HepG2 (cell line): ENCODE measurements around the gene GTF2H3. TPM values are rescaled to one million over a fixed set of nuclear protein-coding genes. Genes with fewer than 3 reads are reported as not detected.

Source experiments
- HNRNPLL ChIP-seq: fragments of 200-400 bp; formaldehyde crosslinking; IDR thresholded peaks from 2 replicates; pipeline ENCODE4 v1.6.1; 2017; ENCODE audit warnings: mild to moderate bottlenecking, low read depth, low read length; ENCODE audit not compliant: poor library complexity, severe bottlenecking
- MIER3 ChIP-seq: IDR thresholded peaks from 2 replicates; pipeline ENCODE4 v1.6.1; 2016; ENCODE audit warnings: missing compliant biosample characterization, borderline replicate concordance
- POLR2AphosphoS5 ChIP-seq: IDR thresholded peaks from 2 replicates; pipeline ENCODE4 v1.6.1; 2012; ENCODE audit warnings: low read depth, low read length
- POLR2G ChIP-seq: fragments of 200-400 bp; formaldehyde crosslinking; IDR thresholded peaks from 2 replicates; pipeline ENCODE4 v1.6.1; 2018; ENCODE audit warnings: mild to moderate bottlenecking, low read depth, low read length, moderate library complexity
- RBM22 ChIP-seq: fragments of 200-400 bp; formaldehyde crosslinking; optimal IDR thresholded peaks from 2 replicates; pipeline ENCODE3; 2017; ENCODE audit warnings: mild to moderate bottlenecking, low read length, moderate library complexity
- REPIN1 ChIP-seq: sonication (generic); formaldehyde crosslinking; IDR thresholded peaks from 2 replicates; pipeline ENCODE4 v1.8.0; 2022; ENCODE audit warnings: missing genetic modification reagents, low read depth, mild to moderate bottlenecking, borderline replicate concordance
- SNAPC2 ChIP-seq: sonication (generic); formaldehyde crosslinking; IDR thresholded peaks from 2 replicates; pipeline ENCODE4 v1.8.1; 2022; ENCODE audit warnings: mild to moderate bottlenecking, missing genetic modification reagents
- ZNF383 ChIP-seq: sonication (generic); formaldehyde crosslinking; IDR thresholded peaks from 2 replicates; pipeline ENCODE4 v1.4.0; 2020; ENCODE audit warnings: missing genetic modification reagents, mild to moderate bottlenecking, borderline replicate concordance
- ZNF550 ChIP-seq: sonication (generic); formaldehyde crosslinking; IDR thresholded peaks from 2 replicates; pipeline ENCODE4 v1.4.0; 2020; ENCODE audit warnings: mild to moderate bottlenecking, missing genetic modification reagents, borderline replicate concordance
- ZNF891 ChIP-seq: sonication (generic); formaldehyde crosslinking; IDR thresholded peaks from 2 replicates; pipeline ENCODE4 v1.5.0; 2020; ENCODE audit warnings: mild to moderate bottlenecking, missing genetic modification reagents
- polyA plus RNA-seq, 8 experiments: library from polyadenylated mRNA; depleted of rRNA in 3 of 8; stranded (reverse) in 7 of 8; unstranded in 1 of 8; fragments of >200 nt; fragmentation: Illumina TruSeq in 4 of 8; extraction: Trizol in 4 of 8; gene quantifications; 2 replicates each; pipeline versions ENCODE4 v1.2.1 to v1.2.3, GENCODE V29; 2011 to 2016; ENCODE audit warnings: low read depth in 4 of 8, missing spikeins in 1 of 8, mixed read lengths in 1 of 8; ENCODE audit not compliant: insufficient read depth in 1 of 8
- total RNA-seq, 5 experiments: library from RNA; depleted of rRNA; stranded (reverse); fragments of >200 nt; fragmentation: Illumina TruSeq; extraction: Trizol; gene quantifications; 2 replicates each; pipeline ENCODE4 v1.2.3, GENCODE V29; 2016; ENCODE audit warnings: low read depth in 1 of 5
- TF ChIP-seq, protein P1 (sequence below): sonication (generic); formaldehyde crosslinking; IDR thresholded peaks from 2 replicates; pipeline ENCODE4 v1.4.0; 2020; ENCODE audit warnings: missing genetic modification reagents
- TF ChIP-seq, protein P2 (sequence below): sonication (generic); formaldehyde crosslinking; IDR thresholded peaks from 2 replicates; pipeline ENCODE4 v1.4.0; 2020; ENCODE audit warnings: missing genetic modification reagents
- TF ChIP-seq, protein P3 (sequence below): sonication (generic); formaldehyde crosslinking; IDR thresholded peaks from 2 replicates; pipeline ENCODE4 v1.4.0; 2020; ENCODE audit warnings: missing genetic modification reagents
- TF ChIP-seq, protein P4 (sequence below): sonication (generic); formaldehyde crosslinking; IDR thresholded peaks from 2 replicates; pipeline ENCODE4 v1.4.0; 2020; ENCODE audit warnings: missing genetic modification reagents, mild to moderate bottlenecking, borderline replicate concordance
- TF ChIP-seq, protein P5 (sequence below): IDR thresholded peaks from 2 replicates; pipeline ENCODE4 v1.6.1; 2012; ENCODE audit warnings: low read length, improper control_type of control experiment

GTF2H3 gene
- total and polyA plus RNA-seq, 2 of the 13 experiments (the other 11 are each of a cell fraction or from before 2014, with no cell fraction given): 35.8 to 58.8 TPM

DNA sequence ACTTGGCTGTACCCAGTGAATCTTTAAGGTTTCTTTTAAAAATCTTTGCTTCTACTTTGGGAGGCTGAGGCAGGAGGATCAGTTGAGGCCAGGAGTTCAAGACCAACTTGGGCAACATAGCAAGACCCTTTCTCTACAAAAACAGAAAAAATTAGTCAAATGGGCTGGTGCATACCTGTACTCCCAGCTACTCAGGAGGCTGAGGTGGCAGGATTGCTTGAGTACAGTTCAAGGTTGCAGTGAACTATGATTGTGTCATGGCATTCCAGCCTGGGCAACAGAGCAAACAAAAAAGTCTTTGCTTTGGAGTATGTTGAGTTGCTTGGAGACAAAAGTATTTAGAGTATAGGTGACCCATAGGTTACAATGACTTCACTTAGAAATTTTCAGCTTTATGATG, 37.9 kb upstream of the GTF2H3 start (continued):
- no peak for TF ChIP-seq SNAPC2 (CRISPR knock-in tag)
- TF ChIP-seq, protein P1, sequence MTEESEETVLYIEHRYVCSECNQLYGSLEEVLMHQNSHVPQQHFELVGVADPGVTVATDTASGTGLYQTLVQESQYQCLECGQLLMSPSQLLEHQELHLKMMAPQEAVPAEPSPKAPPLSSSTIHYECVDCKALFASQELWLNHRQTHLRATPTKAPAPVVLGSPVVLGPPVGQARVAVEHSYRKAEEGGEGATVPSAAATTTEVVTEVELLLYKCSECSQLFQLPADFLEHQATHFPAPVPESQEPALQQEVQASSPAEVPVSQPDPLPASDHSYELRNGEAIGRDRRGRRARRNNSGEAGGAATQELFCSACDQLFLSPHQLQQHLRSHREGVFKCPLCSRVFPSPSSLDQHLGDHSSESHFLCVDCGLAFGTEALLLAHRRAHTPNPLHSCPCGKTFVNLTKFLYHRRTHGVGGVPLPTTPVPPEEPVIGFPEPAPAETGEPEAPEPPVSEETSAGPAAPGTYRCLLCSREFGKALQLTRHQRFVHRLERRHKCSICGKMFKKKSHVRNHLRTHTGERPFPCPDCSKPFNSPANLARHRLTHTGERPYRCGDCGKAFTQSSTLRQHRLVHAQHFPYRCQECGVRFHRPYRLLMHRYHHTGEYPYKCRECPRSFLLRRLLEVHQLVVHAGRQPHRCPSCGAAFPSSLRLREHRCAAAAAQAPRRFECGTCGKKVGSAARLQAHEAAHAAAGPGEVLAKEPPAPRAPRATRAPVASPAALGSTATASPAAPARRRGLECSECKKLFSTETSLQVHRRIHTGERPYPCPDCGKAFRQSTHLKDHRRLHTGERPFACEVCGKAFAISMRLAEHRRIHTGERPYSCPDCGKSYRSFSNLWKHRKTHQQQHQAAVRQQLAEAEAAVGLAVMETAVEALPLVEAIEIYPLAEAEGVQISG (CRISPR knock-in tag): no peak
- TF ChIP-seq, protein P2, sequence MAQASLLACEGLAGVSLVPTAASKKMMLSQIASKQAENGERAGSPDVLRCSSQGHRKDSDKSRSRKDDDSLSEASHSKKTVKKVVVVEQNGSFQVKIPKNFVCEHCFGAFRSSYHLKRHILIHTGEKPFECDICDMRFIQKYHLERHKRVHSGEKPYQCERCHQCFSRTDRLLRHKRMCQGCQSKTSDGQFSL: no peak
- no peak for TF ChIP-seq HNRNPLL
- TF ChIP-seq ZNF891: no peak
- TF ChIP-seq ZNF383: no peak
- TF ChIP-seq MIER3 (CRISPR knock-in tag): no peak; the same call in 1 of the 2 replicates
- no peak for TF ChIP-seq POLR2AphosphoS5
- TF ChIP-seq, protein P3, sequence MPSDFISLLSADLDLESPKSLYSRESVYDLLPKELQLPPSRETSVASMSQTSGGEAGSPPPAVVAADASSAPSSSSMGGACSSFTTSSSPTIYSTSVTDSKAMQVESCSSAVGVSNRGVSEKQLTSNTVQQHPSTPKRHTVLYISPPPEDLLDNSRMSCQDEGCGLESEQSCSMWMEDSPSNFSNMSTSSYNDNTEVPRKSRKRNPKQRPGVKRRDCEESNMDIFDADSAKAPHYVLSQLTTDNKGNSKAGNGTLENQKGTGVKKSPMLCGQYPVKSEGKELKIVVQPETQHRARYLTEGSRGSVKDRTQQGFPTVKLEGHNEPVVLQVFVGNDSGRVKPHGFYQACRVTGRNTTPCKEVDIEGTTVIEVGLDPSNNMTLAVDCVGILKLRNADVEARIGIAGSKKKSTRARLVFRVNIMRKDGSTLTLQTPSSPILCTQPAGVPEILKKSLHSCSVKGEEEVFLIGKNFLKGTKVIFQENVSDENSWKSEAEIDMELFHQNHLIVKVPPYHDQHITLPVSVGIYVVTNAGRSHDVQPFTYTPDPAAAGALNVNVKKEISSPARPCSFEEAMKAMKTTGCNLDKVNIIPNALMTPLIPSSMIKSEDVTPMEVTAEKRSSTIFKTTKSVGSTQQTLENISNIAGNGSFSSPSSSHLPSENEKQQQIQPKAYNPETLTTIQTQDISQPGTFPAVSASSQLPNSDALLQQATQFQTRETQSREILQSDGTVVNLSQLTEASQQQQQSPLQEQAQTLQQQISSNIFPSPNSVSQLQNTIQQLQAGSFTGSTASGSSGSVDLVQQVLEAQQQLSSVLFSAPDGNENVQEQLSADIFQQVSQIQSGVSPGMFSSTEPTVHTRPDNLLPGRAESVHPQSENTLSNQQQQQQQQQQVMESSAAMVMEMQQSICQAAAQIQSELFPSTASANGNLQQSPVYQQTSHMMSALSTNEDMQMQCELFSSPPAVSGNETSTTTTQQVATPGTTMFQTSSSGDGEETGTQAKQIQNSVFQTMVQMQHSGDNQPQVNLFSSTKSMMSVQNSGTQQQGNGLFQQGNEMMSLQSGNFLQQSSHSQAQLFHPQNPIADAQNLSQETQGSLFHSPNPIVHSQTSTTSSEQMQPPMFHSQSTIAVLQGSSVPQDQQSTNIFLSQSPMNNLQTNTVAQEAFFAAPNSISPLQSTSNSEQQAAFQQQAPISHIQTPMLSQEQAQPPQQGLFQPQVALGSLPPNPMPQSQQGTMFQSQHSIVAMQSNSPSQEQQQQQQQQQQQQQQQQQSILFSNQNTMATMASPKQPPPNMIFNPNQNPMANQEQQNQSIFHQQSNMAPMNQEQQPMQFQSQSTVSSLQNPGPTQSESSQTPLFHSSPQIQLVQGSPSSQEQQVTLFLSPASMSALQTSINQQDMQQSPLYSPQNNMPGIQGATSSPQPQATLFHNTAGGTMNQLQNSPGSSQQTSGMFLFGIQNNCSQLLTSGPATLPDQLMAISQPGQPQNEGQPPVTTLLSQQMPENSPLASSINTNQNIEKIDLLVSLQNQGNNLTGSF: no peak
- TF ChIP-seq REPIN1: peak; percentile 53; the same call in 1 of the 2 replicates
- no peak for TF ChIP-seq POLR2G
- TF ChIP-seq RBM22: no peak
- TF ChIP-seq, protein P4, sequence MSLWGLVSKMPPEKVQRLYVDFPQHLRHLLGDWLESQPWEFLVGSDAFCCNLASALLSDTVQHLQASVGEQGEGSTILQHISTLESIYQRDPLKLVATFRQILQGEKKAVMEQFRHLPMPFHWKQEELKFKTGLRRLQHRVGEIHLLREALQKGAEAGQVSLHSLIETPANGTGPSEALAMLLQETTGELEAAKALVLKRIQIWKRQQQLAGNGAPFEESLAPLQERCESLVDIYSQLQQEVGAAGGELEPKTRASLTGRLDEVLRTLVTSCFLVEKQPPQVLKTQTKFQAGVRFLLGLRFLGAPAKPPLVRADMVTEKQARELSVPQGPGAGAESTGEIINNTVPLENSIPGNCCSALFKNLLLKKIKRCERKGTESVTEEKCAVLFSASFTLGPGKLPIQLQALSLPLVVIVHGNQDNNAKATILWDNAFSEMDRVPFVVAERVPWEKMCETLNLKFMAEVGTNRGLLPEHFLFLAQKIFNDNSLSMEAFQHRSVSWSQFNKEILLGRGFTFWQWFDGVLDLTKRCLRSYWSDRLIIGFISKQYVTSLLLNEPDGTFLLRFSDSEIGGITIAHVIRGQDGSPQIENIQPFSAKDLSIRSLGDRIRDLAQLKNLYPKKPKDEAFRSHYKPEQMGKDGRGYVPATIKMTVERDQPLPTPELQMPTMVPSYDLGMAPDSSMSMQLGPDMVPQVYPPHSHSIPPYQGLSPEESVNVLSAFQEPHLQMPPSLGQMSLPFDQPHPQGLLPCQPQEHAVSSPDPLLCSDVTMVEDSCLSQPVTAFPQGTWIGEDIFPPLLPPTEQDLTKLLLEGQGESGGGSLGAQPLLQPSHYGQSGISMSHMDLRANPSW (CRISPR knock-in tag): no peak
- TF ChIP-seq ZNF550 (CRISPR knock-in tag): no peak
- TF ChIP-seq, protein P5, sequence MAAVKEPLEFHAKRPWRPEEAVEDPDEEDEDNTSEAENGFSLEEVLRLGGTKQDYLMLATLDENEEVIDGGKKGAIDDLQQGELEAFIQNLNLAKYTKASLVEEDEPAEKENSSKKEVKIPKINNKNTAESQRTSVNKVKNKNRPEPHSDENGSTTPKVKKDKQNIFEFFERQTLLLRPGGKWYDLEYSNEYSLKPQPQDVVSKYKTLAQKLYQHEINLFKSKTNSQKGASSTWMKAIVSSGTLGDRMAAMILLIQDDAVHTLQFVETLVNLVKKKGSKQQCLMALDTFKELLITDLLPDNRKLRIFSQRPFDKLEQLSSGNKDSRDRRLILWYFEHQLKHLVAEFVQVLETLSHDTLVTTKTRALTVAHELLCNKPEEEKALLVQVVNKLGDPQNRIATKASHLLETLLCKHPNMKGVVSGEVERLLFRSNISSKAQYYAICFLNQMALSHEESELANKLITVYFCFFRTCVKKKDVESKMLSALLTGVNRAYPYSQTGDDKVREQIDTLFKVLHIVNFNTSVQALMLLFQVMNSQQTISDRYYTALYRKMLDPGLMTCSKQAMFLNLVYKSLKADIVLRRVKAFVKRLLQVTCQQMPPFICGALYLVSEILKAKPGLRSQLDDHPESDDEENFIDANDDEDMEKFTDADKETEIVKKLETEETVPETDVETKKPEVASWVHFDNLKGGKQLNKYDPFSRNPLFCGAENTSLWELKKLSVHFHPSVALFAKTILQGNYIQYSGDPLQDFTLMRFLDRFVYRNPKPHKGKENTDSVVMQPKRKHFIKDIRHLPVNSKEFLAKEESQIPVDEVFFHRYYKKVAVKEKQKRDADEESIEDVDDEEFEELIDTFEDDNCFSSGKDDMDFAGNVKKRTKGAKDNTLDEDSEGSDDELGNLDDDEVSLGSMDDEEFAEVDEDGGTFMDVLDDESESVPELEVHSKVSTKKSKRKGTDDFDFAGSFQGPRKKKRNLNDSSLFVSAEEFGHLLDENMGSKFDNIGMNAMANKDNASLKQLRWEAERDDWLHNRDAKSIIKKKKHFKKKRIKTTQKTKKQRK: no peak
